ENCODE measurements around the gene STK16.

Gene STK16

GRCh38 chr2:219229305-219230058 is 15.8 kb upstream of the STK16 start, which contains the start of the genes ANKZF1 and ATG9A:
Gene ANKZF1, plus strand, starts transcription at chr2:219229806. Its CDS starts 452 bp downstream, at chr2:219230258.
Gene ATG9A, minus strand, starts transcription at chr2:219229636. Its CDS starts 1,612 bp downstream, at chr2:219228024.
- TF ChIP-seq, protein P1, sequence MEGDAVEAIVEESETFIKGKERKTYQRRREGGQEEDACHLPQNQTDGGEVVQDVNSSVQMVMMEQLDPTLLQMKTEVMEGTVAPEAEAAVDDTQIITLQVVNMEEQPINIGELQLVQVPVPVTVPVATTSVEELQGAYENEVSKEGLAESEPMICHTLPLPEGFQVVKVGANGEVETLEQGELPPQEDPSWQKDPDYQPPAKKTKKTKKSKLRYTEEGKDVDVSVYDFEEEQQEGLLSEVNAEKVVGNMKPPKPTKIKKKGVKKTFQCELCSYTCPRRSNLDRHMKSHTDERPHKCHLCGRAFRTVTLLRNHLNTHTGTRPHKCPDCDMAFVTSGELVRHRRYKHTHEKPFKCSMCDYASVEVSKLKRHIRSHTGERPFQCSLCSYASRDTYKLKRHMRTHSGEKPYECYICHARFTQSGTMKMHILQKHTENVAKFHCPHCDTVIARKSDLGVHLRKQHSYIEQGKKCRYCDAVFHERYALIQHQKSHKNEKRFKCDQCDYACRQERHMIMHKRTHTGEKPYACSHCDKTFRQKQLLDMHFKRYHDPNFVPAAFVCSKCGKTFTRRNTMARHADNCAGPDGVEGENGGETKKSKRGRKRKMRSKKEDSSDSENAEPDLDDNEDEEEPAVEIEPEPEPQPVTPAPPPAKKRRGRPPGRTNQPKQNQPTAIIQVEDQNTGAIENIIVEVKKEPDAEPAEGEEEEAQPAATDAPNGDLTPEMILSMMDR (conservative IDR thresholded peaks at IDR 0.05; ENCODE audit: control insufficient read depth, insufficient read depth, low read depth, low read length): no peak
- H3K4me3 ChIP-seq (ENCODE audit: control insufficient read depth, low read depth, low read length): peak within 1 kb of the TSS; percentile 97
- DNase-seq (ENCODE audit: low read depth): peak; percentile 98

DNA sequence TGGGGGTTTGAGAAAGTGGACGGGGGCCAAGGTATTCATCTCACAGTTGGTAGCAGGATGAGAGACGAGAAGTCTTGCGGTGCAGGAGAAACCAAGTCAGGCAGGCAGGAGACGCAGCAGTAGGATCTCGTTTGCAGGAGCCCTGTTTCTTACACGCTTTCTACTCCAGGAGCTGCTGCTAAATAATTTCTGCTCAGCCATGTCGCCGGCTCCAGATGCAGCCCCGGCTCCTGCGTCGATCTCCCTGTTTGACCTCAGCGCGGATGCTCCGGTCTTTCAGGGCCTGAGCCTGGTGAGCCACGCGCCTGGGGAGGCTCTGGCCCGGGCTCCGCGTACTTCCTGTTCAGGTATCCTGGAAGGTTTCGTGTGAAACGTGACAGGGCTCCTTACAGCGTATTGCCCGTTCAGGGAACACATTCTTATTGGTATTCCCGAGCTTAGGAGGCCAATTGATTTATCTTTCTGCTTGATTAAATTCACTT is 15.2 kb upstream of the STK16 start:
- H3K4me3 ChIP-seq (ENCODE audit: control insufficient read depth, low read depth, low read length): peak overlapping the region; percentile 97
- DNase-seq (ENCODE audit: low read depth): peak; percentile 54
- TF ChIP-seq, protein P1 (conservative IDR thresholded peaks at IDR 0.05; ENCODE audit: control insufficient read depth, insufficient read depth, low read depth, low read length): no peak

GRCh38 chr2:219234331-219234730 is 10.9 kb upstream of the STK16 start:
- no peak for DNase-seq (ENCODE audit: low read depth)
- TF ChIP-seq, protein P1 (conservative IDR thresholded peaks at IDR 0.05; ENCODE audit: control insufficient read depth, insufficient read depth, low read depth, low read length): no peak
- H3K4me3 ChIP-seq (ENCODE audit: control insufficient read depth, low read depth, low read length): no peak overlapping the region

DNA sequence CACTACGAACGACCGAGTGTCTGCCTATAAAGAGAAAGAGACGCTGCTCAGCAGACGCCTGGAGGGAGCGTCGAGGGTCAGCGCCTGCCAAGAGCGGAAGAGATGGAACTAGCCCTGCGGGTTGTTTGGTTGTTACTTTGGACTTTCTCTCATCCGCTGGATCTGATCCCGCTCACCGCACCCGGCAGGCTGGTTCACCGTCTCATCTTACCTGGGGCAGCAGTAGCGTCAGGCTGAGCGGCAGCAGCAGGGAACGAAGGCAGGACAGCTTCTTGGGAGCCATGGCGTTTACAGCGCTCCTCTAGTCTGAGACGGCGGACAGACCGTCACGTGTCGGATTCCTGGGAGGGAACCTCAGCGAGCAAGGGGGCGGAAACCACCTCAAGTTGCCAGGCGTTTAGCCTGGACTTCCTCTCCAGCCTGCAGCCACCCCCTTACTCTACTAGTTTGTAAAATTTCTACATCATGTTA is 2.0 kb upstream of the STK16 start:
- peak; percentile 35 for DNase-seq (ENCODE audit: low read depth)
- H3K4me3 ChIP-seq (ENCODE audit: control insufficient read depth, low read depth, low read length): peak overlapping the region; percentile 23
- TF ChIP-seq, protein P1 (conservative IDR thresholded peaks at IDR 0.05; ENCODE audit: control insufficient read depth, insufficient read depth, low read depth, low read length): no peak

- peak overlapping the region; percentile 91 for H3K4me3 ChIP-seq (ENCODE audit: control insufficient read depth, low read depth, low read length)
- TF ChIP-seq, protein P1 (conservative IDR thresholded peaks at IDR 0.05; ENCODE audit: control insufficient read depth, insufficient read depth, low read depth, low read length): no peak
- no peak for DNase-seq (ENCODE audit: low read depth)
Measured at GRCh38 chr2:219244789-219245147, 511 bp upstream of the STK16 start.

- TF ChIP-seq, protein P1 (conservative IDR thresholded peaks at IDR 0.05; ENCODE audit: control insufficient read depth, insufficient read depth, low read depth, low read length): no peak
- peak overlapping the region; percentile 91 for H3K4me3 ChIP-seq (ENCODE audit: control insufficient read depth, low read depth, low read length)
- DNase-seq (ENCODE audit: low read depth): no peak
Measured at GRCh38 chr2:219245899-219246230, 586 bp downstream of the STK16 start.
